A673 (cell line): ENCODE measurements around the gene GORASP1. TPM values are rescaled to one million over a fixed set of nuclear protein-coding genes. Genes with fewer than 3 reads are reported as not detected.

Experiments
- BruUV-seq: library from RNA; stranded (reverse); fragments of 400-500 nt; replicated peaks from 2 replicates; lab custom pipeline; 2021; lab: Mats Ljungman, UMichigan
- CTCF ChIA-PET: fragments of 300-600 bp; sonication (Branson Sonifier 250); formaldehyde crosslinking; loops from one replicate; lab custom pipeline; 2022; ENCODE audit warnings: antibody characterized with exemption; lab: Charles Lee
- POLR2A ChIA-PET: fragments of 300-600 bp; sonication (Branson Sonifier 250); formaldehyde crosslinking; loops from one replicate; lab custom pipeline; 2022; ENCODE audit warnings: antibody characterized with exemption; ENCODE audit not compliant: low non-redundant PET; lab: Charles Lee
- DNase-seq: peaks from one replicate; pipeline ENCODE4 v3.0.0-alpha.2; 2015; ENCODE audit warnings: low spot score
- H3K27ac ChIP-seq: fragments of 200-600 bp; sonication (generic); 2 replicates; pipeline ENCODE4 v1.5.1; 2016; ENCODE audit warnings: mixed run types, low read depth, mild to moderate bottlenecking, mixed read lengths, antibody characterized with exemption, low read length; ENCODE audit not compliant: poor library complexity, severe bottlenecking
- H3K27me3 ChIP-seq: fragments of 200-600 bp; sonication (generic); replicated peaks from 2 replicates; pipeline ENCODE4 v1.6.1; 2017; ENCODE audit warnings: mixed run types, low read depth, mild to moderate bottlenecking, mixed read lengths, antibody characterized with exemption, low read length; ENCODE audit not compliant: insufficient read depth, poor library complexity
- H3K36me3 ChIP-seq: fragments of 200-600 bp; sonication (generic); 2 replicates; pipeline ENCODE4 v1.6.1; 2016; ENCODE audit warnings: mixed run types, mild to moderate bottlenecking, mixed read lengths, antibody characterized with exemption, low read length; ENCODE audit not compliant: insufficient read depth, poor library complexity, severe bottlenecking
- H3K4me1 ChIP-seq: fragments of 200-600 bp; sonication (generic); 2 replicates; pipeline ENCODE4 v1.6.1; 2017; ENCODE audit warnings: mixed run types, mild to moderate bottlenecking, mixed read lengths, antibody characterized with exemption, low read length; ENCODE audit not compliant: insufficient read depth, poor library complexity, severe bottlenecking
- H3K4me3 ChIP-seq: fragments of 200-600 bp; sonication (generic); 2 replicates; pipeline ENCODE4 v1.5.1; 2016; ENCODE audit warnings: low read depth, mixed run types, mild to moderate bottlenecking, mixed read lengths, low read length; ENCODE audit not compliant: poor library complexity, severe bottlenecking
- H3K9me3 ChIP-seq: fragments of 200-600 bp; sonication (generic); 2 replicates; pipeline ENCODE4 v1.6.1; 2016; ENCODE audit warnings: mixed run types, low read depth, mild to moderate bottlenecking, mixed read lengths, antibody characterized with exemption, low read length; ENCODE audit not compliant: poor library complexity, severe bottlenecking
- EZH2 ChIP-seq: fragments of 200-600 bp; sonication (generic); IDR thresholded peaks from 2 replicates; pipeline ENCODE4 v1.6.1; 2017; ENCODE audit warnings: borderline replicate concordance, low read depth, mild to moderate bottlenecking, mixed read lengths, antibody characterized with exemption, low read length; ENCODE audit not compliant: poor library complexity, severe bottlenecking
- intact Hi-C: fragments of 100-400 bp; cut with micrococcal nuclease; formaldehyde crosslinking; loops from one replicate; pipeline ENCODE4 v1.10.0; 2022; ENCODE audit not compliant: unreplicated experiment
- total RNA-seq: library from RNA; stranded (reverse); gene quantifications from 2 replicates; pipeline ENCODE4 v1.2.3, GENCODE V29; 2021
- TF ChIP-seq, protein P1 (sequence below): fragments of 300-800, 200-600 bp; sonication (generic); conservative IDR thresholded peaks from 2 replicates; pipeline ENCODE4 v1.5.1; 2017; ENCODE audit warnings: low read depth, mild to moderate bottlenecking, antibody characterized with exemption, low read length, moderate library complexity, mixed read lengths

GORASP1 gene
- total RNA-seq, 1 experiment from 2014 or later = 24.3 TPM

DNA sequence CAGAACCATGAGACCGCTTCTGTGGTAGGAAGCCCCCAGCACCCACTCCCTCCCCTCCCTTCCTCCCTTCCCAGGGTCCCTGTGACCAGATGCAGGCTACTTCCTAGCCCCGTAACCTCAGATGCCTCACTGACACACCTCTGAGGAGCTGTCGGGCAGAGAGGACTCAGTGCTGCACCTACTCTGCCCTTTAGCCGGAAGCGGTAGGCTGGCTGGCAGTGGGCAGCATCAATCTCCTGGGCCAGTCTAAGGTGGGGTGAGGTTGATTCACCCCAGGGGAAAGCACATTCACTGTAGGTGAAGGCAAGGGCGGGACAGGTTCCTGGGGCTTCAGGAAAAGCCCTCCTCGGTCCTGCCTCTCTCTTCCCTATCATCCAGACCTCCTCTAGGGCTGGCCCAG is 26.9 kb upstream of the GORASP1 start:
- Histone ChIP-seq H3K36me3 (no peaks in the 10 kb centered on the region), H3K9me3 (no peaks in the 10 kb centered on the region), H3K27ac (no peak overlapping the region), H3K27me3 (no peaks in the 10 kb centered on the region), H3K4me3 (no peak overlapping the region), H3K4me1 (no peaks in the 10 kb centered on the region)
- TF ChIP-seq, protein P1, sequence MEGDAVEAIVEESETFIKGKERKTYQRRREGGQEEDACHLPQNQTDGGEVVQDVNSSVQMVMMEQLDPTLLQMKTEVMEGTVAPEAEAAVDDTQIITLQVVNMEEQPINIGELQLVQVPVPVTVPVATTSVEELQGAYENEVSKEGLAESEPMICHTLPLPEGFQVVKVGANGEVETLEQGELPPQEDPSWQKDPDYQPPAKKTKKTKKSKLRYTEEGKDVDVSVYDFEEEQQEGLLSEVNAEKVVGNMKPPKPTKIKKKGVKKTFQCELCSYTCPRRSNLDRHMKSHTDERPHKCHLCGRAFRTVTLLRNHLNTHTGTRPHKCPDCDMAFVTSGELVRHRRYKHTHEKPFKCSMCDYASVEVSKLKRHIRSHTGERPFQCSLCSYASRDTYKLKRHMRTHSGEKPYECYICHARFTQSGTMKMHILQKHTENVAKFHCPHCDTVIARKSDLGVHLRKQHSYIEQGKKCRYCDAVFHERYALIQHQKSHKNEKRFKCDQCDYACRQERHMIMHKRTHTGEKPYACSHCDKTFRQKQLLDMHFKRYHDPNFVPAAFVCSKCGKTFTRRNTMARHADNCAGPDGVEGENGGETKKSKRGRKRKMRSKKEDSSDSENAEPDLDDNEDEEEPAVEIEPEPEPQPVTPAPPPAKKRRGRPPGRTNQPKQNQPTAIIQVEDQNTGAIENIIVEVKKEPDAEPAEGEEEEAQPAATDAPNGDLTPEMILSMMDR = no peak
- no peak for TF ChIP-seq EZH2
- POLR2A ChIA-PET = no interaction called here
- DNase-seq = no peak
- intact Hi-C loops = no loop called here
- no TSS peak for BruUV-seq
- CTCF ChIA-PET = no interaction called here

DNA sequence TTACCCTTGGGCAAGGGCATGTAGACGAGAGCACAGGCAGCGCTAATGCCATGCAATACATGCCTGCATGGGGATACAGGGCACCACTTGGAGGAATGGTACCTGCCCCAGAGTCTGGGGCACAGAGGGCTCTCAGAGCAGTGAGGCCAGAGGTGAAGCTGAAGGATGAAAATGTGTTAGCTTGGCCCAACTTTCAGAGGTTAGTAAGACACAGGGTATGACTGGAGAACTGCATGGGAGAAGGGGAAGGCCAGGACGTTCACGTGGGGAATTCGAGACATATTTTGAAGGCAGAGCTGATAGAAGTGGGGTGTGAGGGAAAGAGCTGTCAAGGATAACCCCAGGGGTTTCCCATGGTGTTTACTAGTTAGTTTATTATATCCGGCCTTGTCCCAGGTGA is 26.4 kb upstream of the GORASP1 start:
- H3K4me1 ChIP-seq = no peaks in the 10 kb centered on the region
- no TSS peak for BruUV-seq
- no peaks in the 10 kb centered on the region for H3K9me3 ChIP-seq
- intact Hi-C loops = no loop called here
- ChIA-PET CTCF (interaction anchor here (0.5 kb wide), 1 partner anchor 948 kb away, joined by 3 read pairs; no protein-coding TSS in a partner anchor), POLR2A (interaction anchor here (0.5 to 0.6 kb wide), 2 partner anchors 15 to 155 kb away, joined by 4 to 6 read pairs; no protein-coding TSS in a partner anchor)
- H3K27me3 ChIP-seq = no peaks in the 10 kb centered on the region
- H3K4me3 ChIP-seq = no peak overlapping the region
- H3K27ac ChIP-seq = no peak overlapping the region
- TF ChIP-seq, protein P1 = no peak
- TF ChIP-seq EZH2 = no peak
- H3K36me3 ChIP-seq = no peaks in the 10 kb centered on the region
- no peak for DNase-seq

DNA sequence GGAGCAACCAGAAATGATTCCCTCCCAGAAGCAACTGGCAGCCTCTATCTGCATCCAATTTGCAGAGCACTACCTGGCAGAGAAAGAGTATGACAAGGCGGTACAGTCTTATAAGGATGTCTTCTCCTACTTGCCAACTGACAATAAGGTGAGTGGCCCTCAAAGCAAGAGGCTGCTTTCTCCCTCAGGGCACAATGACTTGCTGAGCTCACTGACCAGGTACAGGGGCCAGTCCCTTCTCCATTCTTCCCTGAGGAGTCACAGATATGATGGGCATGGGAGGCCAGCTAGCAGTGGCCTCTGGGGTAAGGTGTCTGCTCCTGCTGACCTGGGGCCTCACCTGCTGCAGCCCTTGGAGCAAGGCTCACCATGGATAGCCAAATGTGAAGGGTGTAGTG is 25.7 kb upstream of the GORASP1 start:
- Histone ChIP-seq H3K27ac (no peak overlapping the region), H3K4me1 (no peaks in the 10 kb centered on the region), H3K9me3 (no peaks in the 10 kb centered on the region), H3K4me3 (no peak overlapping the region), H3K36me3 (no peaks in the 10 kb centered on the region), H3K27me3 (no peaks in the 10 kb centered on the region)
- TF ChIP-seq, protein P1 = no peak
- TF ChIP-seq EZH2 = no peak
- CTCF ChIA-PET = no interaction called here
- POLR2A ChIA-PET = no interaction called here
- intact Hi-C loops = no loop called here
- no TSS peak for BruUV-seq
- no peak for DNase-seq
